Neural progenitor cell (in vitro differentiated cells): ENCODE measurements around the gene EIF1B.

Source experiments
- EZH2 ChIP-seq: fragments of 200-600 bp; sonication (generic); IDR thresholded peaks from 2 replicates; pipeline ENCODE4 v1.6.1; 2017; ENCODE audit warnings: antibody characterized with exemption, mild to moderate bottlenecking, moderate library complexity
- TF ChIP-seq, protein P1 (sequence below): fragments of 200-600 bp; sonication (generic); IDR thresholded peaks from 2 replicates; pipeline ENCODE4 v1.5.1; 2017; ENCODE audit warnings: antibody characterized with exemption, mild to moderate bottlenecking

DNA sequence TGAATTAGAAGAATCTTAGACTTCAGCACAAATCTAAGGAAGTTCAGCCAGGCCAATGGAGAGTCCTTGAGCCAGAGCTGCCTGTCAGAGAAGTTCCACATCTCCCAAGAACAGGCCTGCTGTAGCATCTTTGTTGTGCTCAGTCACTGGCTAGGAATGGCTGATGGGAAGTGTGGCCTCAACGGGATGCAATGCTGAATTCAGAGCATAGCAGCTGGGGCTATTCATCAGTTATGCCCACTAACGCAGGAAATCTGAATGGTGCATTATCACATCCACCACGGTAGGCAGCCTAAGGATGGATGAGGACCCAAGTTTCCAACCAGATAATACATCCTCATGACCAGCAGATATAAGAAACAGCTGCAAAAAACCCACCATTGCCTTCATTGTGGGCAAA, 3.2 kb upstream of the EIF1B start:
- TF ChIP-seq, protein P1, sequence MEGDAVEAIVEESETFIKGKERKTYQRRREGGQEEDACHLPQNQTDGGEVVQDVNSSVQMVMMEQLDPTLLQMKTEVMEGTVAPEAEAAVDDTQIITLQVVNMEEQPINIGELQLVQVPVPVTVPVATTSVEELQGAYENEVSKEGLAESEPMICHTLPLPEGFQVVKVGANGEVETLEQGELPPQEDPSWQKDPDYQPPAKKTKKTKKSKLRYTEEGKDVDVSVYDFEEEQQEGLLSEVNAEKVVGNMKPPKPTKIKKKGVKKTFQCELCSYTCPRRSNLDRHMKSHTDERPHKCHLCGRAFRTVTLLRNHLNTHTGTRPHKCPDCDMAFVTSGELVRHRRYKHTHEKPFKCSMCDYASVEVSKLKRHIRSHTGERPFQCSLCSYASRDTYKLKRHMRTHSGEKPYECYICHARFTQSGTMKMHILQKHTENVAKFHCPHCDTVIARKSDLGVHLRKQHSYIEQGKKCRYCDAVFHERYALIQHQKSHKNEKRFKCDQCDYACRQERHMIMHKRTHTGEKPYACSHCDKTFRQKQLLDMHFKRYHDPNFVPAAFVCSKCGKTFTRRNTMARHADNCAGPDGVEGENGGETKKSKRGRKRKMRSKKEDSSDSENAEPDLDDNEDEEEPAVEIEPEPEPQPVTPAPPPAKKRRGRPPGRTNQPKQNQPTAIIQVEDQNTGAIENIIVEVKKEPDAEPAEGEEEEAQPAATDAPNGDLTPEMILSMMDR: no peak
- TF ChIP-seq EZH2: no peak
